Activated T-helper 17 cell treated with anti-CD3 and anti-CD28 coated beads, Interleukin-2, amount 50 U/mL, for 72 hours (primary cell): ENCODE data around the gene SCNN1B. TPM values are rescaled to one million over a fixed set of nuclear protein-coding genes. Genes with fewer than 3 reads are reported as not detected.
"Not testable (repeated sequence)": the region's sequence is repeated elsewhere in the genome, so short reads cannot be mapped to it uniquely, and the experiment has no call there.

ENCODE experiments used
- ATAC-seq: fragments of 150-1000 bp; cut with Tn5 transposase; replicated peaks from 2 replicates; pipeline ENCODE4 v1.10.0; 2021; ENCODE audit warnings: mild to moderate bottlenecking, moderate library complexity
- H3K27ac Mint-ChIP-seq: one replicate; pipeline ENCODE4 v1.8.0; 2022; ENCODE audit warnings: mixed read lengths
- H3K27me3 Mint-ChIP-seq: one replicate; pipeline ENCODE4 v1.8.0; 2022; ENCODE audit warnings: mixed read lengths
- H3K36me3 Mint-ChIP-seq: one replicate; pipeline ENCODE4 v1.8.0; 2022; ENCODE audit warnings: low read depth, mild to moderate bottlenecking, mixed read lengths
- H3K4me1 Mint-ChIP-seq: one replicate; pipeline ENCODE4 v1.8.0; 2022; ENCODE audit warnings: mixed read lengths
- H3K4me3 Mint-ChIP-seq: one replicate; pipeline ENCODE4 v1.8.0; 2022; ENCODE audit warnings: mild to moderate bottlenecking, mixed read lengths
- H3K9me3 Mint-ChIP-seq: one replicate; pipeline ENCODE4 v1.8.0; 2022; ENCODE audit warnings: mixed read lengths
- total RNA-seq, 2 donors: library from RNA; stranded (reverse); gene quantifications; one replicate each; pipeline ENCODE4 v1.2.3, GENCODE V29; 2022

The SCNN1B gene
- total RNA-seq, 2 donors from 2014 or later, result not detected

- Mint-ChIP-seq H3K27me3 (peaks cover 27% of the 10 kb centered on the region), H3K9me3 (no peaks in the 10 kb centered on the region), H3K4me3 (no peak overlapping the region), H3K4me1 (peaks cover 3% of the 10 kb centered on the region), H3K27ac (no peak overlapping the region), H3K36me3 (no peaks in the 10 kb centered on the region)
- no peak for ATAC-seq
Measured at GRCh38 chr16:23345237-23345636, 43.1 kb downstream of the SCNN1B start.

DNA sequence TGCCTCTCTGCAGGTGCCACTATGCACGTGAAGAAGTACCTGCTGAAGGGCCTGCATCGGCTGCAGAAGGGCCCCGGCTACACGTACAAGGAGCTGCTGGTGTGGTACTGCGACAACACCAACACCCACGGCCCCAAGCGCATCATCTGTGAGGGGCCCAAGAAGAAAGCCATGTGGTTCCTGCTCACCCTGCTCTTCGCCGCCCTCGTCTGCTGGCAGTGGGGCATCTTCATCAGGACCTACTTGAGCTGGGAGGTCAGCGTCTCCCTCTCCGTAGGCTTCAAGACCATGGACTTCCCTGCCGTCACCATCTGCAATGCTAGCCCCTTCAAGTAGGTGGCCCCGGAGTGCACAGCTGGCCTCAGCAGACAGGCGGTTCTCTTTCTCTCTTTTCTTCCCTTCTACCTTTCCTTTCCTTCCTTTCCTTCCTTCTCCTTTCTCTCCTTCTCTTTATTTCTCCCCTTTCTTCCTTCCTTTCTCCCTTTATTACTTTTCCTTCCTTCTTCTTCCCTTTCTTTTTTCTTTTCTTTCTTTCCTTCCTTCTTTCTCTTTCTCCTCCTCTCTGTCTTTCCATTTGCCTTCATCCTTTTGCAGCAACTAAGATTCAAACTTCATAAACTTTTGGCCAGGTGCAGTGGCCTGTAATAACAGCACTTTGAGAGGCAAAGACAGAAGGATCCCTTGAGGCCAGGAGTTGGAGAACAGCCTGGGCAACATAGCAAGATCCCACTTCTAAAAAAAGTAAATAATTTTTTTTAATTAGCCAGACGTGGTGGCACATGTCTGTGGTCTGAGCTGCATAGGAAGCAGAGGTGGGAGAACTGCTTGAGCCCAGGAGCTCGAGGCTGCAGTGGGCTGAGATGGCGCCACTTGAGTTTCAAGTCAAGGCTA, 46.7 kb downstream of the SCNN1B start:
- Mint-ChIP-seq H3K4me1 (peaks cover 3% of the 10 kb centered on the region), H3K27ac (no peak overlapping the region), H3K36me3 (no peaks in the 10 kb centered on the region), H3K4me3 (no peak overlapping the region), H3K27me3 (peaks cover 25% of the 10 kb centered on the region), H3K9me3 (peaks cover 4% of the 10 kb centered on the region)
- no peak for ATAC-seq

- H3K4me1 Mint-ChIP-seq, result peaks cover 3% of the 10 kb centered on the region
- H3K27ac Mint-ChIP-seq, result no peak overlapping the region
- H3K9me3 Mint-ChIP-seq, result peaks cover 4% of the 10 kb centered on the region
- no peak overlapping the region for H3K4me3 Mint-ChIP-seq
- ATAC-seq, result no peak
- H3K36me3 Mint-ChIP-seq, result no peaks in the 10 kb centered on the region
- H3K27me3 Mint-ChIP-seq, result peaks cover 25% of the 10 kb centered on the region
Measured at GRCh38 chr16:23351360-23351759, 49.3 kb downstream of the SCNN1B start.

DNA sequence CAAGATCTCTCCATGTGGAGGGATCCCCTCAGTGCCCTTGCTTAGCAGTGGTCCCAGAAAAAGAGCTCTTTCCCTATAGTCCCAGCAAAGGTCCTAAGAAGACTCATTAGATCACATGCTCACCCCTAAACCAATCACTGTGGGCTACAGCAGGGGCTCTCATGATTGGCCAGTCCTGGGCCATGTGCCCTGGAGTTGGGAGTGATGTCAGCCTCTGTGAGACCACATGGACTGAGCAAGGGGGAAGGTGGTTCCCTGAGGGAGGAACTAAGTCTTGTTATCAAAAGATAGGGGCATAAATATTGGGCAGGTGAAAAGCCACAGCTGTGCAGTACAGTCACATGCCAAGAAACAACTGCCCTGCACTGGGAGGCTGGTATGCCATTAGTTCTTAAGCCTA, 51.3 kb downstream of the SCNN1B start:
- ATAC-seq, result no peak
- H3K4me1 Mint-ChIP-seq, result no peaks in the 10 kb centered on the region
- H3K4me3 Mint-ChIP-seq, result no peak overlapping the region
- no peak overlapping the region for H3K27ac Mint-ChIP-seq
- no peaks in the 10 kb centered on the region for H3K36me3 Mint-ChIP-seq
- H3K27me3 Mint-ChIP-seq, result peaks cover 17% of the 10 kb centered on the region
- H3K9me3 Mint-ChIP-seq, result peaks cover 4% of the 10 kb centered on the region

GRCh38 chr16:23354246-23354645, 52.1 kb downstream of the SCNN1B start:
- Mint-ChIP-seq H3K4me3 (no peak overlapping the region), H3K4me1 (no peaks in the 10 kb centered on the region), H3K36me3 (no peaks in the 10 kb centered on the region), H3K27ac (no peak overlapping the region), H3K9me3 (peaks cover 4% of the 10 kb centered on the region), H3K27me3 (peaks cover 13% of the 10 kb centered on the region)
- ATAC-seq, result no peak

DNA sequence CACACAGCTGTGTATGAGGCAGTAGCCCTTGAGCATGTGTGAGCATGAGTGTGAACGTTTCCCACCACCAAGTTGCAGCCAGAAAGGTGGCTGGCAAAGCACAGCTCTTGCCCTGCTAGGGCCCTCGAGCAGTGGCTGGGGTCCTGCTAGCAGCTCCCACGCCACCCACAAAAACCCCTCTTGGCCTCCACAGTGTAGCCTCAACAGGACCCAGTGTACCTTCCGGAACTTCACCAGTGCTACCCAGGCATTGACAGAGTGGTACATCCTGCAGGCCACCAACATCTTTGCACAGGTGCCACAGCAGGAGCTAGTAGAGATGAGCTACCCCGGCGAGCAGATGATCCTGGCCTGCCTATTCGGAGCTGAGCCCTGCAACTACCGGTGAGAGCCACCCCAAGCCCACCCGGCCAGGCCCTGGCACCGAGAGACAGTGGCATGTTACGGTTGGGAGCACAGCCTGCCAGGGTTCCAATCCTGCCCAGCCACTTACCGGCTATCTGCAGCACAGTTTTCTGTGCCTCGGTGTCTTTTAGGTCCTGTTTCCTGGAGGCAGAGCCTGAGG, 53.1 kb downstream of the SCNN1B start:
- ATAC-seq, result no peak
- Mint-ChIP-seq H3K4me1 (no peaks in the 10 kb centered on the region), H3K27ac (no peak overlapping the region), H3K36me3 (no peaks in the 10 kb centered on the region), H3K4me3 (no peak overlapping the region), H3K9me3 (peaks cover 4% of the 10 kb centered on the region), H3K27me3 (peaks cover 10% of the 10 kb centered on the region)

DNA sequence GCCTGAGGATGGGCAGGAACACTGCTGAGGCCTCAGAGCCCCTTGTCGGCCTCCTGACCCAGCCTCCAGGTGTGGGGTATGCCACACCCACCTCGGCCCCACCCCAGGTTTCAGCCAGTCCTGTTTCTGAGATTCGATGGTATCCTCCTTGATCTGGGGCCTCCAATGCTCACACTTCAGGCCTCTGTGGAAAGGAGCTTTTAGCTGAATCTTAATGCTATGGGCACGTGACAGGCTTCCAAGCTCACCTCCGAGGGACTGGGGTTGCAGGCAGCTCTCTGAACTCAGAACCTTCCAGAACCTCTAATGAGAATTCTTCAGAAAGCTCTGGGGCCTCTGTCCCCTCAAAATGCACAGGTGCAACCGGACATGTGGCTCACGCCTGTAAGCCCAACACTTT, 54.8 kb downstream of the SCNN1B start:
- Mint-ChIP-seq H3K27ac (no peak overlapping the region), H3K9me3 (peaks cover 4% of the 10 kb centered on the region), H3K4me3 (no peak overlapping the region), H3K4me1 (no peaks in the 10 kb centered on the region), H3K27me3 (peaks cover 10% of the 10 kb centered on the region), H3K36me3 (no peaks in the 10 kb centered on the region)
- ATAC-seq, result no peak

GRCh38 chr16:23357761-23358290, 55.7 kb downstream of the SCNN1B start:
- no peak for ATAC-seq
- Mint-ChIP-seq H3K36me3 (no peaks in the 10 kb centered on the region), H3K4me1 (no peaks in the 10 kb centered on the region), H3K9me3 (no peaks in the 10 kb centered on the region), H3K27me3 (peaks cover 4% of the 10 kb centered on the region), H3K4me3 (no peak overlapping the region), H3K27ac (no peak overlapping the region)

- Mint-ChIP-seq H3K27ac (no peak overlapping the region), H3K36me3 (no peaks in the 10 kb centered on the region), H3K9me3 (no peaks in the 10 kb centered on the region), H3K4me3 (no peak overlapping the region), H3K27me3 (peaks cover 4% of the 10 kb centered on the region), H3K4me1 (no peaks in the 10 kb centered on the region)
- ATAC-seq, result no peak
Measured at GRCh38 chr16:23359092-23359760, 57.1 kb downstream of the SCNN1B start.

- peaks cover 8% of the 10 kb centered on the region for H3K4me1 Mint-ChIP-seq
- no peaks in the 10 kb centered on the region for H3K9me3 Mint-ChIP-seq
- no peaks in the 10 kb centered on the region for H3K36me3 Mint-ChIP-seq
- no peak for ATAC-seq
- H3K27me3 Mint-ChIP-seq, result peaks cover 4% of the 10 kb centered on the region
- no peak overlapping the region for H3K27ac Mint-ChIP-seq
- no peak overlapping the region for H3K4me3 Mint-ChIP-seq
Measured at GRCh38 chr16:23362460-23363317, 60.6 kb downstream of the SCNN1B start.

- peak overlapping the region; percentile 54 for H3K27ac Mint-ChIP-seq
- peak; percentile 39 for ATAC-seq
Measured at GRCh38 chr16:23365602-23366240, 63.6 kb downstream of the SCNN1B start.

GRCh38 chr16:23366341-23366740, 64.2 kb downstream of the SCNN1B start:
- H3K27ac Mint-ChIP-seq, H3K4me1 Mint-ChIP-seq, H3K4me3 Mint-ChIP-seq, H3K27me3 Mint-ChIP-seq, ATAC-seq, H3K36me3 Mint-ChIP-seq, H3K9me3 Mint-ChIP-seq: not testable (repeated sequence)

More at GRCh38 chr16:23365602-23366240, 63.6 kb downstream of the SCNN1B start:
- peaks cover 8% of the 10 kb centered on the region for H3K4me1 Mint-ChIP-seq
- H3K27me3 Mint-ChIP-seq, result peaks cover 9% of the 10 kb centered on the region
- no peaks in the 10 kb centered on the region for H3K36me3 Mint-ChIP-seq
- no peaks in the 10 kb centered on the region for H3K9me3 Mint-ChIP-seq
- H3K4me3 Mint-ChIP-seq, result no peak overlapping the region

- H3K9me3 Mint-ChIP-seq, result no peaks in the 10 kb centered on the region
- ATAC-seq, result no peak
- peaks cover 8% of the 10 kb centered on the region for H3K4me1 Mint-ChIP-seq
- peaks cover 6% of the 10 kb centered on the region for H3K27me3 Mint-ChIP-seq
- no peak overlapping the region for H3K27ac Mint-ChIP-seq
- H3K4me3 Mint-ChIP-seq, result no peak overlapping the region
- no peaks in the 10 kb centered on the region for H3K36me3 Mint-ChIP-seq
Measured at GRCh38 chr16:23367564-23367963, 65.5 kb downstream of the SCNN1B start.
